ENCODE results near the gene CDKL5.
"Not testable (repeated sequence)": the region's sequence is repeated elsewhere in the genome, so short reads cannot be mapped to it uniquely, and the experiment has no call there.

Gene CDKL5

DNA sequence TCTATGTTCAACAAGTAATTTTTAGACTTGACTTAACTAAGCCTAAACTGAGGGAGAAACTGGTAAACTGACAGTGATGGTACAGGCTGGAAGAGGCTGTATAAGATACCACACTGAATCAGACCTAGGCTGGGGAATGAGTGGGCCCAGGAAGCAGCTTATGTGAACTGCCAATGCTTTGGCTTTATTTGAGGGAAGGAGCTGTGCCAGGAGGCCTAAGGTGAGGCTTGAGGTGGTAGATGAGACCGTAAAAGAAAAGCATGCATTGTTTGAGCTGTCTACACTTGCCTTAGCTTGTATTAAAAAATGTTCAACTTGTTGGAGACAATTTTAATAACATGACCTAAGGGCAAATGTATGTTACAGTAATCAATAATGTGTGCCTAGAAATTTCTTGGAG is 150.3 kb downstream of the CDKL5 start:
- DNase-seq (ENCODE audit: low read depth): no peak

- no peak for DNase-seq (ENCODE audit: low read depth)
Observed at GRCh38 chrX:18577400-18577799, 152.0 kb downstream of the CDKL5 start.

DNA sequence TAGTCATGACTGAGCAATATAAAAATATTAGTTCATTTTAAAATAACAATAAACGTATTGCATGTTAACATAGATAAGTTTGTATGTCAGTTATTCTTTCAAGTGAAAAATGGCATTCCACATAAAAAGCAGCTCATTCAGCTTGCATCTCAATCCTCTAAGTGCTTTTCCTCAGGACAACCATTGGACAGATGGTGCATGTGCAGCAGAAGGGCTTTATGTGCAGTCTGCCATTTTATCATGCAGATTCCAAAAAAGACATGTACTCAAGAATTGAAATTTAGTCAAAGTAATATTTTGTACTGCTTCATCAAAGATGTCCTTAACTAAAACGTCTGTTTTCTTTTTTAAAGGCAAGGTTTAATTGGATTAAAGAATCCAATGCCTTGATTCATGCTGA is 153.1 kb downstream of the CDKL5 start:
- no peak for DNase-seq (ENCODE audit: low read depth)

GRCh38 chrX:18579495-18579894 is 154.1 kb downstream of the CDKL5 start:
- no peak for DNase-seq (ENCODE audit: low read depth)

DNA sequence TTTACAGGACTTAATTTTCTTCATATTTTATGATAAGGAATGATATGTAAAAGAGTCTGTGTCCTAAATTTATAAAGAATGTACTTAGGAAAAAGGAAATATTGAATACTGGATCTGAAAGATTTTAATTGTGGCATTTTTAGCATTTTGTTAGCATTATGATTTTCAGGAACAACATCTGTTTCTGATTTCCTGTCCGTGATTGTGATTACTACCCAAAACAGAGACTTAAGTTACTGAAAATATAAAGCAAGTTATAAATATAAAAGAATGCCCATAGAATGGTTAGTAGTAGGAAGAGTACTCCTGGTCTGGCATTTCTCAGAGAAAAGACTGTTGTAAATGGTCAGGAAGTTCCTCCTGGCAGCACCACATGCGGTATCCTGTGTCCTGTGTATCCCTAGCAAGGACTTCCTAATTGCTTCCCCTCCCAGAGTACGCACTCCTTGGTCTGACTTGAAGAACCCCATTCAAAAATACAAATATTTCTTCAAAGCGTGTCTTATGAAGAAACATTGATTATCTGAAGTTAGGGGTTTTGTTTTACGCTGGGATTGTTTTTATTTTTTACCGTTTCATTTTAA is 157.6 kb downstream of the CDKL5 start:
- DNase-seq (ENCODE audit: low read depth): no peak

GRCh38 chrX:18589292-18589691 is 163.9 kb downstream of the CDKL5 start:
- not testable (repeated sequence) for DNase-seq (ENCODE audit: low read depth)

GRCh38 chrX:18591834-18592233 is 166.4 kb downstream of the CDKL5 start:
- DNase-seq (ENCODE audit: low read depth): no peak

DNA sequence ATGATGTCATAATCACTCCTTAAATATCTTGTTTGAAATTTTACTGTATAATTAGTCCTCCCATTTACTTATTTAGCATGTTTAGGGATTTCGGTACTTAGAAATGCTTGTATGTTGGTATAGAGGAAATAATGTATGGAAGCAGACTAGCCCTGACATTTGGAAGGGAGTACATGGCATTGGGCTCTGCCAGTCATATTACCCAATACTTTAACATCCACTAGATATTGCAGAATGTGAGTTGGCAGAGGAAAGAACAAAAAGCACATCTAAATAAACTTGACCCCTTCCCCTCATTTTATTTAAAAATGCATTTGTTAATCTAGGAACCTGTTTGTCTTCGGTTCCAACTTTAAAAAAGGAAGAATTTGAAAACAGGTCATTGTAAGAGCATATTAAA is 168.7 kb downstream of the CDKL5 start:
- no peak for DNase-seq (ENCODE audit: low read depth)

DNA sequence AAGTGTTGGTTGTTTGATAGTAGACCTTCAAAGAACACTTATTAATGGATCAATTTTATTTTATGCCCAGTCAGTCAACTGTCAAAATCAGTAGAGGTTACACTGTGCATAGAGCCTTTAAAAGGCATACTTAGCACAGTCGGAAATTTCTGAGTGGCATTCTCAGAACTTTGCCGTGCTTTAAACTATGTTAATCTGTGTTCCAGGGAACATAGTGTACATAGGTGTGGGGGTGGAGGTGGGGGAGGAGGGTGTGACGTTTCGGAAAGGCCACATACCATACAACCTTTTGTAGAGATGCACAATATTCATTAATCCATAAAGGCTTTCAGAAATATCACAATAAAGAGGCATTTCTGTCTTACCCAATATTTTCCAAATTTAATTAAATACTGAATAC is 170.7 kb downstream of the CDKL5 start:
- DNase-seq (ENCODE audit: low read depth): no peak

DNA sequence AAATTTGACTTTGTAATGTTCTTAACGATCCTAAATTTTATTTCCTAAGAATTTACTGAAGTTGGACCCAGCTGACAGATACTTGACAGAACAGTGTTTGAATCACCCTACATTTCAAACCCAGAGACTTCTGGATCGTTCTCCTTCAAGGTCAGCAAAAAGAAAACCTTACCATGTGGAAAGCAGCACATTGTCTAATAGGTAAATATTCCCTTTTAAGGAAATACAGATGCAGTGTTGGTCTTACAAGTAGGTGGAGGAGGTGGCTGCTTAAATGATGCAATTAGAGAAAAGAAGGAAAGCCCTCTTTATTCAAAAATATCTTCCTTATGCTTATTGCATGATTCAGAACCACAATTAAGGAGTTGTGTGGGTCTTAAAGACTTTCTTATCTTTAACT is 173.0 kb downstream of the CDKL5 start:
- DNase-seq (ENCODE audit: low read depth): no peak

GRCh38 chrX:18607966-18608365 is 182.6 kb downstream of the CDKL5 start:
- DNase-seq (ENCODE audit: low read depth): no peak

DNA sequence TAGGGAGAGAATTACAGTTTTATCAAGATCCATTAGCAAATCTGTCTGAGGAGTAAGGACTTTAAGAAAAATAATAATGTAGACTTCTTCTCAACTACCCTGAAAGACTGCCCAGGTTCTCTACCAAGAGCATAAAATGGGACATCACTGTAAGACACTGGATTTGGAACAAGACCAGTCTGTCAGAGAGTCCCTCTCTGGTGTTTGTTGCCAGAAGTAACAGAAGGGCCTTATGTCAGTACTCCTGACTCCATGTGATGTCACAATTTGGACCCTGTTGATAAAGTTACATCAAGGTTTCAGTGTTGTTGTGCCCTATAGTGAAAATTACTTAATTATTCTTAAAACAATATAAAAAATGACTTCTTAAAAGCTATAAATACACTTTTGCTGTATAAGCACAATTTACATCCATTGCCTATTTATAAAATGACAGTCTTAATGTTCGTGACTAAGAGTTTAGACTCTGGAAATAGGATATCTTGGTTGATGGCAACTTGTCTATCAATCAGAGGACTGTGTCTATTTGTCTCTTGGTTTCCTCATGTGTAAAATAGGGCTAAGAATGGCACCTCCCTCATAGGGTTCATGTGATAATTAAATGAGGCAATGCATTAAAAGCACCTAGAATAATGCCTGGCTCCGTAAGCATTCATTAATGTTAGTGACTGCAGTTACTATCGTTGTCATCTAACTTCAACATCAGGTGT is 188.7 kb downstream of the CDKL5 start:
- no peak for DNase-seq (ENCODE audit: low read depth)

DNA sequence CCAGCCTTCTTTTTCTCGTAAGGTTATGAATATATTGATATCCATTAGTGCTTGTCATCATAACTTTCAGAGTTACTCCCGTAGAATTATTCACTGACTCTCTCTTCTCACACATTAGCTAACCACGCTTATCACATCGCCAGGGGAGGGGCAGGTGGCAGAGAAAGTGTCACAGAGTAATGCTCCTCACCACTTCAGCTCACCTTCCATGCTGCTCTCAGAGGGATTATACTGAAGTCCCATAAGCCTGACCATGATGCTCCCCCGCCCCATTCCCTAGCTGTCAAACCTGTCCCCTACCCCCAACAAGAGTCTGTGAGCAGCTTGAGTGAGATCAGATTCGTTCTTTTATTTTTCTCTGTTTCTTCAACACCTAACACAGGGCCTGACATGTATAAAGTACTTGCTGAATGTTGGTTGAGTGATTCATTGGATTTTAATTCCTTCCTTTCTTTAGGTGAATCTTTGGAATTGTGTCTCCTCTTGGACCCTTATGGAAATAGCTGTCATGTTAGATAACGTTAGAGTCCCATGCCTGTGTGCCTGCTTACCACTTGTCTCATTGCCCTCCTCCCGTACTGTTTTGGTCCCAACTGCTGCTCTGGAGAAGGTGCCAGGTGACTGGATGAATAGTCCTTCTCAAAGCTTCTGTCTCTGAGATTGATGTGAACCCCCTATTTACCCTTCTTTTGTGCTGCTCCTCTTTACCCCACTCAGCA is 191.4 kb downstream of the CDKL5 start:
- DNase-seq (ENCODE audit: low read depth): no peak

- DNase-seq (ENCODE audit: low read depth): no peak
Observed at GRCh38 chrX:18617407-18617750, 192.0 kb downstream of the CDKL5 start.

GRCh38 chrX:18619288-18619687 is 193.9 kb downstream of the CDKL5 start:
- no peak for DNase-seq (ENCODE audit: low read depth)

GRCh38 chrX:18620349-18620748 is 194.9 kb downstream of the CDKL5 start:
- no peak for DNase-seq (ENCODE audit: low read depth)

DNA sequence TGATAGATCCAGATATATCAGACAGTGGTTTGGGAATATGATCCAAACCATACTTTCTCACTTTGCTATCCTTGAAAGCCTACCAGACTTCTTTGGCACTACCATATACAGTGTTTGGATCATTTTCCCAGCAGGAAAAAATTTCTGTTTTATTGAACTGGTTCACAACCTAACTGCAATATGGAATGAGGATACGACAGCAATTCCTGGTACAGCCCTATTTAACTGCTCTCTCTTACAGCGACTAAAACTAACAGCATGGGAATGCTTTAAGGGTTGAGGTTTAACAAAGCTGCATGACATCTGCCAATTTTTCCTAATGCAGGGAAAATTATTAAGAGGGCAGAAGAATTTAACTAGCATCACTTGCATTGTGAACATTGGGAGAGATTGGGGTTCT is 199.2 kb downstream of the CDKL5 start:
- no peak for DNase-seq (ENCODE audit: low read depth)

- DNase-seq (ENCODE audit: low read depth): no peak
Observed at GRCh38 chrX:18630934-18631333, 205.5 kb downstream of the CDKL5 start.

- DNase-seq (ENCODE audit: low read depth): no peak
Observed at GRCh38 chrX:18638398-18638797, 213.0 kb downstream of the CDKL5 start.

DNA sequence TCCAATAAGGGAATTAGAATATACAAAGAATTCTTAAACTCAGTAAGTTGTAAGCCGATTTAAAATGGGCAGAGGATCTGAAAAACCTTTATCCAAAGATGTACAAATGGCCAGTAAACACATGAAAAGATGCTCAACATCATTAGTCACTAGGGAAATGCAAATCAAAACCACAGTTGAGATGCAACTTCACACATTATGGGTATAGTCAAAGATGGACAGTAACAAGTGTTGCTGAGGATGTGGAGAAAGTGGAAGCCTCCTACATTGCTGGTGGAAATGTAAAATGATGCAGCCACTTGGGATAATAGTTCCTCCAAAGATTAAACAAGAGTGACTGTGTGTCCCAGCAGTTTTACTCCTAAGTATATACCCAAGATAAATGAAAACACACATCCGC is 213.9 kb downstream of the CDKL5 start:
- DNase-seq (ENCODE audit: low read depth): no peak

DNA sequence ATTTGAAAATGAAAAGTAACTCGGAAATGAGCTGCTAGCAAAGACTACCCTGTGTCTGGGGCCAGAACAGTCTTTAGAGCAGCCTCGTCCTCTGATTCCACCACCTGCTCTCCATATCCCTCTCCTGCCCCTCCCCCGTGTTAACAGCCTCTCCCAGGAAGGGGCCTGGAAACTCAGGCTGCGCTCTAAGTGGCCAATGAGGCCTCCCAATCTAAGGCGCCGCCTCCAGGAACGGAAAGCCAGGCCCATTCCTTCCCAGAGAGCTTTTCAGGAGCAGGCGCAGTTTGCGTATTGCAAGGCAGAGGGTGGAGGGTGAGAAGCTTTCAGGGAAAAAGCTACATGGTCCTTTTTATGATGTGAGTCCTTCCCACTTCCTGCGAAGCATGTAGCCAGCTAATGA is 215.3 kb downstream of the CDKL5 start:
- DNase-seq (ENCODE audit: low read depth): no peak

DNA sequence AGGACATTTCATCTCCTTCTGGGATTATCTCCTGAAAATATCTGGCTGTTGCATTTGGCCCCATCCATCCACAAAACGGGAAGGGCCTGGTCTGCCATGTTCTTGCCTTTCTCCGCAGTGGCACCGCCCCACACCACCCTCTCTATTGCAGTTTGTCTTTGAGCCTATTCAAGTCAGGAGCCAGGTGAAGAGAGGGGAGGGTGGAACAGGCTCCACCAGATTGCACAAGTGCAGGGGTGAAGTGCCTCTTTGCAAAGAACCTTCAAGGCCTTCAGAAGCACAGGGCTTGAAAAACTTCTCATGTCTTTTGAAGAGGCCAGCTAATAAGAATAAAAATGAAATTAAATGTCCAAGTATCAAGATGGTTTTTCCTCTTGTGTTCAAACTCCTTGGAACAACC is 217.8 kb downstream of the CDKL5 start:
- DNase-seq (ENCODE audit: low read depth): no peak

DNA sequence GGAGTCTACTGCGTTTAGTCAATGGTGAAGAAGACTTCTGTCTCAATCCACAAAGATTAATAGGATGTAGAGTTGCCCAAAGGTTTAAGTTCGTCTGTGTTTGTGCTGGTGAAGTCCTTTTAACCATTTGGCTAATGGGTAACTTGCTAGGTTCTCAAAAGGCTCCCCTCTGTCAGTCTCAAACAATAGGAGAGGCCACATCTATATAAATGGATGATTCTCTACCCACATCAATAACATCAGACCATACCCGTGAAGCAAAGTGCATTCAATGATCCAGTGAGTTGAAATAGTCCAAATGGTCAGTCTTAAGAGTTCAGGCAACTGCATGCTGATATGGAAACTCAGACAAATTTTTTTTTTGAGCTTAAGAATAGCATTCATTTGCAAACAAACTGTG is 218.4 kb downstream of the CDKL5 start:
- no peak for DNase-seq (ENCODE audit: low read depth)

GRCh38 chrX:18647621-18648020 is 222.2 kb downstream of the CDKL5 start:
- no peak for DNase-seq (ENCODE audit: low read depth)
